GM19240 (cell line): ENCODE data around the gene CCNQ.

Source experiments
- DNase-seq: peaks from one replicate; pipeline ENCODE4 v3.0.0; 2011; ENCODE audit warnings: low spot score; ENCODE audit not compliant: insufficient read length

The CCNQ gene

DNA sequence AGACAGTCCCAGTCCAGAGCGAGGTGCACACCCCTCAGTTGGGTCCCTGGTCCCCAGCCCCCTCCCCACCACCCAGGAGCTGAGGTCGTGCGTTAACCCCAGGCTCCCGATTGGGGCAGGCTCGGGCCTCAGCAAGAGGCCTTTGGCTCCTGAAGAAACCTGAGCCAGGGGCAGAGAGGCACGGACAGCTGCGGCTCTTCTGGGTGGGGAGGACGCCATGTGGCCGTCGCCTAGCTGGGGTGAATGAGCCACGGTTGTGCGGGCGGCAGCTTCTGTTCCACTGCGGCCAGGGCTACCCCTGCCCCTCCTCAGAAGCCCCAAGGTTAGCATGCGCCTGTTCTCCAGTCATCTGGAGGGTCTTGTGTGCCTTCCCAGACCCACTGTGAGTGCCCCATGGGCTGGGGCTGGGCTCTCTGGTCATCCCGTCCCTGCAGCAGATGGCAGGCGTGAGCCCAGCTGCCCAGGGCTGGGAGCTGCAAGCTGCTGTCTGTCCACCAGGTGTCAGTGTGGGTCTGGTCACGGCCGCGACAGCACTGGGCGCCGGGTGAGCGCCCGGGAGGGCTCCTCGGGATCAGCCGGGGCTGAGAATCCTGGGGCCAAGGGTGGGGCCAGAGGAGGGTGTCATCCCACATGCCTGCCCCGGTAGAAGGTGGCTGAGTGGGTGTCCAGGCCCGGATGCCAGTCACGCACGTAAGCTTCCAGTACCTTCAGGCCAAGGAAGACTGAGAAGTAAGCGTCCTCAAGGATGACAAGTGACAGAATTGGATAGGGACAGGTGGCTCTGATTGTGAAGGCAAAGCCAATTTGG, 59.6 kb downstream of the CCNQ start:
- peak; percentile 55 for DNase-seq

DNA sequence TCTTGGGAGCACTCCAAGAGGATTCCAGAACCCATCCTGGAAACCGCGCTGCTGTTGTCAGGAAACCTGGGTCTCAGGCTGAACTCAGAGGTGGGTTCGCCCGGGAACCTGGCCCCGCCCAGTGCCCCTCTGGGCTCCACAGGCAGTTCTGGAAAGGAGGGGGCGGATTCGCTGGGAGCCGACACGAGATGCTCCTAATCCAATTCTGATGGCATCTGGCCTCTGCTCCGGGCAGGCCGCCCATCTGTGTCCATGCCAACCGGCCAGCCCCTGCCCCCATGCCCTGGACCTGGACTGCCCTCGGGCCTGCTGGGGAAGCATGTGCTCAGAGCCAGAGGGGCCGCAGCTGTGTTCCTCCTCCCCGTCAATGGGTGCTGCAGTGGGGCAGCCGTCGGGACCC, 60.5 kb downstream of the CCNQ start:
- DNase-seq = no peak
